ENCODE measurements around the gene ZNF133.

DNA sequence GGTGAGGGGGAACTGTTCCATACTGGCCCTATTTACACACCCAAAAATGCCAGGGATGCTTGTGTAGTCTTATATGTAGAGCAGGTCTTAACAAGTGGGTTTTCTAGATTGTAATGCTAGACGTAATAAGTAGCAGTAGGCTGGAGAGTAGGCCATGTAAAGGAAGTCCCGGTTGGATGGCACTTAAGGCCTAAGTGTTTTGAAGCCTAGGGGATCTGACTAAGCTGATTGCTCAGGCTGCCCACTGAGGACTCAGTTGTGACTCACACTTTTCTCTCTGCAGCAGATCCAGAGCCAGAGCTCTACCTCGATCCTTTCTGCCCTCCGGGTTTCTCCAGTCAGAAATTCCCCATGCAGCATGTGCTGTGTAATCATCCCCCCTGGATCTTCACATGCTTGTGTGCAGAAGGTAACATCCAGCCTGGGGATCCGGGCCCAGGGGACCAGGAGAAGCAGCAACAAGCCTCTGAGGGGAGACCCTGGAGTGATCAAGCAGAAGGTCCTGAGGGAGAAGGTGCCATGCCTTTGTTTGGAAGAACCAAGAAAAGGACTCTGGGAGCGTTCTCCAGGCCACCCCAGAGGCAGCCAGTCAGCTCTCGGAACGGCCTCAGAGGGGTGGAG, 26.6 kb downstream of the ZNF133 start:
- TF ChIP-seq CEBPB (IDR thresholded peaks at IDR 0.05) (no peak), EP300 (IDR thresholded peaks at IDR 0.05; ENCODE audit: borderline replicate concordance) (no peak), YY1 (IDR thresholded peaks at IDR 0.05; ENCODE audit: low read depth) (no peak), EGR1 (IDR thresholded peaks at IDR 0.05) (no peak), REST (IDR thresholded peaks at IDR 0.05; ENCODE audit: low read depth) (no peak), CREB1 (IDR thresholded peaks at IDR 0.05; ENCODE audit: low read depth) (no peak), TEAD4 (IDR thresholded peaks at IDR 0.05) (no peak), FOXM1 (IDR thresholded peaks at IDR 0.05; ENCODE audit: borderline replicate concordance, low read depth) (no peak)
- TF ChIP-seq, protein P1, sequence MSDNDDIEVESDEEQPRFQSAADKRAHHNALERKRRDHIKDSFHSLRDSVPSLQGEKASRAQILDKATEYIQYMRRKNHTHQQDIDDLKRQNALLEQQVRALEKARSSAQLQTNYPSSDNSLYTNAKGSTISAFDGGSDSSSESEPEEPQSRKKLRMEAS (IDR thresholded peaks at IDR 0.05), result no peak
